Epithelial cell of esophagus (primary cell): Measurements from ENCODE around the gene LMNTD1.

Source experiments
- DNase-seq: peaks from one replicate; pipeline ENCODE4 v3.0.0; 2010; ENCODE audit warnings: low read depth
- H3K4me3 ChIP-seq: 2 replicates; pipeline ENCODE4 v1.5.1; 2011; ENCODE audit warnings: mild to moderate bottlenecking, low read length, control low read depth
- TF ChIP-seq, protein P1 (sequence below): IDR thresholded peaks from 2 replicates; pipeline ENCODE4 v1.5.1; 2011; ENCODE audit warnings: low read depth, mild to moderate bottlenecking, low read length, control low read depth, inconsistent platforms; ENCODE audit not compliant: insufficient read depth; ENCODE audit errors: missing control alignments

The LMNTD1 gene

DNA sequence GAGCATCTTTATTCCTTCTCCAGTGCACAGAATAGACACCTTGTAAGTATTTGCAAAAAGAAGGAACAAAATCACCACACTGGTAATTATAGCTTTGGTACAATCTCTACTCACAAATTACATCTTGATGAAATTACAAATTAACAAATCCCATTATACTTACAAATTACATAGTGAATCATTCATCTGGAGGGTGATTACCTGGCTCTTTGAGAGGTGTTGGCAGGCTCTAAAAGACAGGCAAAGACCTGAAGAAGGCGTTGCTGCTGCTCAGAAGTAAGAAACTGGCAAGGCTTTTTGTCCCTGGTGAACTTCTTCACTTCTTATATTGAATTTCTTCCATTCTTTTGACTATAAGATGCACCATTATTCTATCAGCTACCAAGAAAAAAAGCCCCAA is 21.7 kb upstream of the LMNTD1 start:
- DNase-seq: peak; percentile 37
- no peak overlapping the region for H3K4me3 ChIP-seq
- TF ChIP-seq, protein P1, sequence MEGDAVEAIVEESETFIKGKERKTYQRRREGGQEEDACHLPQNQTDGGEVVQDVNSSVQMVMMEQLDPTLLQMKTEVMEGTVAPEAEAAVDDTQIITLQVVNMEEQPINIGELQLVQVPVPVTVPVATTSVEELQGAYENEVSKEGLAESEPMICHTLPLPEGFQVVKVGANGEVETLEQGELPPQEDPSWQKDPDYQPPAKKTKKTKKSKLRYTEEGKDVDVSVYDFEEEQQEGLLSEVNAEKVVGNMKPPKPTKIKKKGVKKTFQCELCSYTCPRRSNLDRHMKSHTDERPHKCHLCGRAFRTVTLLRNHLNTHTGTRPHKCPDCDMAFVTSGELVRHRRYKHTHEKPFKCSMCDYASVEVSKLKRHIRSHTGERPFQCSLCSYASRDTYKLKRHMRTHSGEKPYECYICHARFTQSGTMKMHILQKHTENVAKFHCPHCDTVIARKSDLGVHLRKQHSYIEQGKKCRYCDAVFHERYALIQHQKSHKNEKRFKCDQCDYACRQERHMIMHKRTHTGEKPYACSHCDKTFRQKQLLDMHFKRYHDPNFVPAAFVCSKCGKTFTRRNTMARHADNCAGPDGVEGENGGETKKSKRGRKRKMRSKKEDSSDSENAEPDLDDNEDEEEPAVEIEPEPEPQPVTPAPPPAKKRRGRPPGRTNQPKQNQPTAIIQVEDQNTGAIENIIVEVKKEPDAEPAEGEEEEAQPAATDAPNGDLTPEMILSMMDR: no peak

DNA sequence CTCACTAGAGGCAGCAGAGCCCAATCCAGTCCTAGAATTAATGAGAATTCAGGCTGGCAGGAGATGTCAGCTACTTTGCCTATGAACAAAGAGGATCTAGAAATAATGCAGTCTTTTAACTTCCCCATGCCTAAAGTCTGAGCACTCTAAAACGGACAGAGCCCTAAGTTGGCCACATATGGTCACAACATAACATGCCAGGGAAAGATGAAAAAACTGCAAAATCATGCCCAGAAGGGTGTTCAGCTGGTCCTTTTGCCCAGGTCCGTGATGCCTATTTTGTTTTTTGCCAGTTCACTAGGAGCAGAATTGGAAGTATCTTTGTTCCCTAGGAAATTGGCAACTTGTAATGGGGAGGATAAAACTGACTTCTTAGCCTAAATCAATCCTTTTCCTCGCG is 20.3 kb upstream of the LMNTD1 start:
- TF ChIP-seq, protein P1: no peak
- H3K4me3 ChIP-seq: no peak overlapping the region
- no peak for DNase-seq

DNA sequence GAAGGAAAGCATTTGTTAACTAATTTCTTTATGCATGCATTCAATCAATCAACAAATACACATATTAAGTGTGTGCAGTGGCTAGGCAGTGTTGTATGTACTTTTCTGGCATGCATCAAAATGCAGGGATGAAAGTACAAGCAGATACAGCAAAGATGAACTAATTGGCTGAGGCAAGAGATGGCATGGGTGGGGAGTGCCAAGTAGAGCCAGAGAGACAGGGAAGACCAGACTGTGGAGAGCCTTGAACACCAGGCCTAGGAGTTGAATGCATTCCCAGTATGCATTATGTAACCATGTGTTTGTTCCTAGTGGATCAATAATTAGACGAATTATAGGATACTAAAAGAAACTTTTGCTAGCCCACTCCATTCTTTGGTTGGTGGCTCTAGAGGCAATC is 17.3 kb upstream of the LMNTD1 start:
- DNase-seq: peak; percentile 36
- H3K4me3 ChIP-seq: no peak overlapping the region
- TF ChIP-seq, protein P1: no peak

GRCh38 chr12:25566202-25566949 is 13.3 kb upstream of the LMNTD1 start:
- no peak for DNase-seq
- TF ChIP-seq, protein P1: no peak
- H3K4me3 ChIP-seq: no peak overlapping the region

DNA sequence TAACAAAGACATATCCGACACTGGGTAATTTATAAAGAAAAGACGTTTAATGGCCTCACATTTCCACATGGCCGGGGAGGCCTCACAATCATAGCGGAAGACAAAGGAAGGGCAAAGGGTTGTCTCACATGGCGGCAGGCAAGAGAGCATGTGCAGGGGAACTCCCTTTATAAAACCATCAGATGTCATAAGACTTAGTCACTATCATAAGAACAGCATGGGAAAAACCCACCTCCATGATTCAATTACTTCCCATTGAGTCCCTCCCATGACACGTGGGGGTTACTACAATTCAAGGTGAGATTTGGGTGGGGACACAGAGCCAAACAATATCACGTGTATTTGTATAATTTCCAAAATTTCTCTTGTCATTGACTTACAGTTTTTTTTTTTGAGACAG is 5.5 kb upstream of the LMNTD1 start:
- TF ChIP-seq, protein P1: no peak
- peak; percentile 46 for DNase-seq
- no peak overlapping the region for H3K4me3 ChIP-seq

DNA sequence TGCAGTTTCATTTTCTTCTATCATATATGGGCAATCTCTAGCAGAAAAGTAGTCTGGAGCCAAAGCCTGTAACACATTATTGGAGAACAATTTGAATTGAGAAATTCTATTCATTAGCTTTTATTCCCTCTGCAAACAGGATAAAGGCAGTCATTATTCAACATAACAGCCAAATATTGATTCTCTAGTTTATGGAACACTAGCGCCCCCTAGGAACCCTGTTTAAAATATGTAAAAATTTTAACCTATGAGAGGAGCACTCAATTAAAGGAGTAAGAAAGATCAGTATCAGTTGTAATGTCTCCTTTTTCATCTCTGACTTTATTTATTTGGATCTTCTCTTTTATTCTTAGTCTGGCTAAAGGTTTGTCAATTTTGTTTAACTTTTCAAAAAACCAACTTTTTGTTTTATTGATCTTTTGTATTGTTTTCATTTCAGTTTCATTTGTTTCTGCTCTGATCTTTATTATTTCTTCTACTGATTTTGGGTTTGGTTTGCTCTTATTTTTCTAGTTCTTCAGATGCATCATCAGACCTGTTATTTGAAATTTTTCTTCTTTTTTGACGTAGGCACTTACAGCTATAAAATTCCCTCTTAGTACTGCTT is 4.8 kb upstream of the LMNTD1 start:
- no peak overlapping the region for H3K4me3 ChIP-seq
- TF ChIP-seq, protein P1: peak; percentile 47
- peak; percentile 70 for DNase-seq

GRCh38 chr12:25556153-25556552 is 3.1 kb upstream of the LMNTD1 start:
- no peak for DNase-seq
- TF ChIP-seq, protein P1: no peak
- H3K4me3 ChIP-seq: no peak overlapping the region
